Thymus (tissue), 11 donors: ENCODE measurements around the gene ANKRD10. TPM values are rescaled to one million over a fixed set of nuclear protein-coding genes. Genes with fewer than 3 reads are reported as not detected.

Source experiments
- DNase-seq, 9 donors: peaks; one replicate each; pipeline ENCODE4 v3.0.0-alpha.2; 2013; ENCODE audit warnings: low spot score in 9 of 9, low read depth in 6 of 9, missing footprints in 1 of 9
- H3K27ac ChIP-seq, 2 donors: one replicate each; pipeline ENCODE4 v1.5.1; 2013; ENCODE audit warnings: control low read depth in 1 of 2, low read depth in 1 of 2, low read length in 1 of 2, mild to moderate bottlenecking in 1 of 2, moderate library complexity in 1 of 2
- H3K27me3 ChIP-seq, 2 donors: one replicate each; pipeline ENCODE4 v1.5.1; 2013; ENCODE audit warnings: low read length in 1 of 2; ENCODE audit not compliant: control insufficient read depth in 2 of 2, insufficient read depth in 1 of 2
- H3K36me3 ChIP-seq, 2 donors: one replicate each; pipeline ENCODE4 v1.5.1; 2013; ENCODE audit warnings: low read length in 1 of 2, mild to moderate bottlenecking in 1 of 2, moderate library complexity in 1 of 2; ENCODE audit not compliant: control insufficient read depth in 2 of 2, insufficient read depth in 2 of 2
- H3K4me1 ChIP-seq, 2 donors: one replicate each; pipeline ENCODE4 v1.5.1; 2013; ENCODE audit warnings: low read length in 2 of 2; ENCODE audit not compliant: control insufficient read depth in 2 of 2, insufficient read depth in 2 of 2
- H3K4me3 ChIP-seq, 2 donors: one replicate each; pipeline ENCODE4 v1.5.1; 2013; ENCODE audit warnings: low read length in 2 of 2, control low read depth in 1 of 2, mild to moderate bottlenecking in 1 of 2
- H3K9me3 ChIP-seq, 2 donors: one replicate each; pipeline ENCODE4 v1.5.1; 2013; ENCODE audit warnings: low read length in 1 of 2, mild to moderate bottlenecking in 1 of 2; ENCODE audit not compliant: control insufficient read depth in 2 of 2, insufficient read depth in 1 of 2
- WGBS: extraction: QIAGEN DNeasy Blood & Tissue Kit; methylation state at CpG from one replicate; pipeline ENCODE4 v1.1.7; 2013; 5-methylcytosine and 5-hydroxymethylcytosine counted together
- polyA plus RNA-seq: library from polyadenylated mRNA; stranded (reverse); fragments of 200-250 nt; gene quantifications from one replicate; pipeline ENCODE4 v1.2.3, GENCODE V29; 2013
- total RNA-seq: library from RNA; stranded (reverse); fragments of 120-200 nt; gene quantifications from one replicate; pipeline ENCODE4 v1.2.4, GENCODE V29; 2013
- donor health status: healthy.

ANKRD10 gene
- total and polyA plus RNA-seq, 2 donors: 85.8 to 207 TPM

GRCh38 chr13:110869231-110869804 is 45.6 kb downstream of the ANKRD10 start:
- no peak overlapping the region for H3K4me3 ChIP-seq
- WGBS: 69% methylated on average over 22 of the region's 22 CpGs
- peaks cover 0 to 49% of the 10 kb centered on the region in 2 donors for H3K27me3 ChIP-seq

GRCh38 chr13:110868720-110869119 is 46.1 kb downstream of the ANKRD10 start:
- H3K4me1 ChIP-seq: peaks cover 0 to 7% of the 10 kb centered on the region in 2 donors
- no peak for DNase-seq
- H3K36me3 ChIP-seq: no peaks in the 10 kb centered on the region
- no peak overlapping the region for H3K27ac ChIP-seq
- peaks cover 0 to 43% of the 10 kb centered on the region in 2 donors for H3K27me3 ChIP-seq
- H3K9me3 ChIP-seq: peaks cover 1 to 6% of the 10 kb centered on the region in 2 donors
- 87% methylated on average over 5 of the region's 5 CpGs for WGBS
- H3K4me3 ChIP-seq: no peak overlapping the region

More at GRCh38 chr13:110869231-110869804, 45.6 kb downstream of the ANKRD10 start:
- no peak for DNase-seq
- Histone ChIP-seq H3K36me3 (no peaks in the 10 kb centered on the region), H3K4me1 (peaks cover 1 to 9% of the 10 kb centered on the region in 2 donors), H3K27ac (no peak overlapping the region), H3K9me3 (peaks cover 1 to 6% of the 10 kb centered on the region in 2 donors)

- DNase-seq: no peak
- H3K27me3 ChIP-seq: peaks cover 0 to 33% of the 10 kb centered on the region in 2 donors
- WGBS: 89% methylated on average over 6 of the region's 6 CpGs
- no peaks in the 10 kb centered on the region for H3K9me3 ChIP-seq
- H3K4me3 ChIP-seq: no peak overlapping the region
- H3K4me1 ChIP-seq: peaks cover 0 to 7% of the 10 kb centered on the region in 2 donors
- no peak overlapping the region for H3K27ac ChIP-seq
- no peaks in the 10 kb centered on the region for H3K36me3 ChIP-seq
These were observed 47.5 kb downstream of the ANKRD10 start for GRCh38 chr13:110867380-110867779.

GRCh38 chr13:110866491-110867170 is 48.2 kb downstream of the ANKRD10 start:
- 88% methylated on average over 11 of the region's 11 CpGs for WGBS
- Histone ChIP-seq H3K9me3 (no peaks in the 10 kb centered on the region), H3K4me1 (peaks cover 0 to 7% of the 10 kb centered on the region in 2 donors), H3K27ac (no peak overlapping the region), H3K27me3 (peaks cover 0 to 26% of the 10 kb centered on the region in 2 donors), H3K4me3 (no peak overlapping the region), H3K36me3 (no peaks in the 10 kb centered on the region)
- no peak for DNase-seq

GRCh38 chr13:110863685-110864084 is 51.2 kb downstream of the ANKRD10 start:
- 94% methylated on average over 6 of the region's 6 CpGs for WGBS
- Histone ChIP-seq H3K27ac (no peak overlapping the region), H3K9me3 (no peaks in the 10 kb centered on the region), H3K36me3 (no peaks in the 10 kb centered on the region), H3K4me3 (no peak overlapping the region), H3K27me3 (peaks cover 0 to 7% of the 10 kb centered on the region in 2 donors), H3K4me1 (no peaks in the 10 kb centered on the region)
- no peak for DNase-seq

- no peak for DNase-seq
- Histone ChIP-seq H3K27ac (no peak overlapping the region), H3K9me3 (peaks cover 0 to 4% of the 10 kb centered on the region in 2 donors), H3K36me3 (no peaks in the 10 kb centered on the region), H3K27me3 (peaks cover 0 to 2% of the 10 kb centered on the region in 2 donors), H3K4me1 (no peaks in the 10 kb centered on the region), H3K4me3 (no peak overlapping the region)
These were observed 53.9 kb downstream of the ANKRD10 start for GRCh38 chr13:110860983-110861382.

DNA sequence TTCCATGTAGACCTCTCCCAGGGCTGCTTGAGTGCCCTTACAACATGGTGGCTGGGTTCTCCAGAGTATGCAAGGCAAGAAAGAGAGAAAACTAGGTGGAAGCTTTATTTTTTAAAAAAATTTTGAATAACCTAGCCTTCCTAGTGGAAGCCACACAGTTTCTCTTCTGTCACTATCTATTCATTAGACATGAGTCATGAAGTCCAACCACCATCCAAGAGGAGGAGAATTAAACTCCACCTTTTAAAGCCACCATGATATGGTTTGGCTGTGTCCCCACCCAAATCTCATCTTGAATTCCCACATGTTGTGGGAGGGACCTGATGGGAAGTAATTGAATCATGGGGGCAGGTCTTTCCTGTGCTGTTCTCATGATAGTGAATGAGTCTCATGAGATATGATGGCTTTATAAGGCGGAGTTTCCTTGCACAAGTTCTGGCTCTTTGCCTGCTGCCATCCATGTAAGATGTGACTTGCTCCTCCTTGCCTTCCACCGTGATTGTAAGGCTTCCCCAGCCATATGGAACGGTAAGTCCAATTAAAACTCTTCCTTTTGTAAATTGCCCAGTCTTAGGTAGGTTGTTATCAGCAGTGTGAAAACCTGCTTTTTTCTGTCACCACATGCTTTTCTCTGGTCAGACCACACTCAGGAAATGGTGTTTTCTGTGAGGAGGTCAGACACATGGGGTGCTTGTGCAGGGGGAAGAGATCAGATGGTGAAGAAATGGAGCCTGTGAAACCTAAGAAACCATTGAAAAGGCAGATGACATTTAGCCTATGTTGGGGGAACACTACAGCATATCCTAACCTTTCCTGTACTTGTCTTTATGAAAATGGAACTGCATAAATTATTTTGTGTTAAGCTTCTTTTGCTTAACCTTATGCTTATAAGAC is 57.7 kb downstream of the ANKRD10 start:
- no peaks in the 10 kb centered on the region for H3K36me3 ChIP-seq
- no peak for DNase-seq
- WGBS: 89% methylated on average over 3 of the region's 3 CpGs

GRCh38 chr13:110855363-110855762 is 59.5 kb downstream of the ANKRD10 start:
- H3K4me3 ChIP-seq: no peak overlapping the region
- WGBS: 92% methylated on average over 6 of the region's 6 CpGs
- H3K27me3 ChIP-seq: peaks cover 0 to 6% of the 10 kb centered on the region in 2 donors
- DNase-seq: no peak
- no peaks in the 10 kb centered on the region for H3K36me3 ChIP-seq
- H3K27ac ChIP-seq: no peak overlapping the region
- H3K4me1 ChIP-seq: no peaks in the 10 kb centered on the region
- peaks cover 0 to 4% of the 10 kb centered on the region in 2 donors for H3K9me3 ChIP-seq

More for the DNA sequence above, 57.7 kb downstream of the ANKRD10 start:
- no peaks in the 10 kb centered on the region for H3K27me3 ChIP-seq
- H3K4me1 ChIP-seq: no peaks in the 10 kb centered on the region
- peaks cover 0 to 4% of the 10 kb centered on the region in 2 donors for H3K9me3 ChIP-seq
- no peak overlapping the region for H3K27ac ChIP-seq
- H3K4me3 ChIP-seq: no peak overlapping the region

GRCh38 chr13:110854866-110855265 is 60.0 kb downstream of the ANKRD10 start:
- Histone ChIP-seq H3K9me3 (peaks cover 0 to 4% of the 10 kb centered on the region in 2 donors), H3K4me1 (no peaks in the 10 kb centered on the region), H3K27me3 (peaks cover 0 to 6% of the 10 kb centered on the region in 2 donors), H3K36me3 (no peaks in the 10 kb centered on the region), H3K27ac (no peak overlapping the region), H3K4me3 (no peak overlapping the region)
- 98% methylated on average over 7 of the region's 7 CpGs for WGBS
- DNase-seq: no peak
